Neural progenitor cell (in vitro differentiated cells): ENCODE measurements around the gene PPIAL4G.
"Not testable (repeated sequence)": the region's sequence is repeated elsewhere in the genome, so short reads cannot be mapped to it uniquely, and the experiment has no call there.

ENCODE experiments used
- CTCF ChIP-seq: fragments of 200-600 bp; sonication (generic); IDR thresholded peaks from 2 replicates; pipeline ENCODE4 v1.5.1; 2017; ENCODE audit warnings: antibody characterized with exemption, mild to moderate bottlenecking
- EZH2phosphoT487 ChIP-seq: fragments of 200-600 bp; sonication (generic); IDR thresholded peaks from 2 replicates; pipeline ENCODE4 v1.6.1; 2017; ENCODE audit warnings: antibody characterized with exemption

- not testable (repeated sequence) for TF ChIP-seq EZH2phosphoT487, CTCF
Observed at GRCh38 chr1:148452845-148453244, 30.3 kb downstream of the PPIAL4G start.
